Spleen (tissue), 7 donors: ENCODE measurements around the gene ABI2.

Experiments
- POLR2A ChIP-seq, 3 donors: fragments of 450-650 bp; IDR thresholded peaks; one replicate each; pipeline ENCODE4 v1.5.1; 2017; ENCODE audit warnings: antibody characterized with exemption in 3 of 3, mild to moderate bottlenecking in 1 of 3
- TF ChIP-seq, protein P1 (sequence below), 11 experiments: fragments of 200-600 bp in 7 of 11; fragments of 450-650 bp in 4 of 11; sonication (generic) in 4 of 11; IDR thresholded peaks in 8 of 11; conservative IDR thresholded peaks in 3 of 11; 1 replicate in 7 of 11; 2 replicates in 4 of 11; pipeline versions ENCODE4 v1.4.0 to v1.8.0; 2016 to 2021; ENCODE audit warnings: antibody characterized with exemption in 11 of 11, inconsistent platforms in 4 of 11, mild to moderate bottlenecking in 1 of 11
- donor health status: DM: no; HTN: no; CAD: no; lungs with moderate emphysema.
- donor health status: DM: no; HTN: no; CAD: no.
- donor health status: DM: no; HTN: no; CAD: no.

DNA sequence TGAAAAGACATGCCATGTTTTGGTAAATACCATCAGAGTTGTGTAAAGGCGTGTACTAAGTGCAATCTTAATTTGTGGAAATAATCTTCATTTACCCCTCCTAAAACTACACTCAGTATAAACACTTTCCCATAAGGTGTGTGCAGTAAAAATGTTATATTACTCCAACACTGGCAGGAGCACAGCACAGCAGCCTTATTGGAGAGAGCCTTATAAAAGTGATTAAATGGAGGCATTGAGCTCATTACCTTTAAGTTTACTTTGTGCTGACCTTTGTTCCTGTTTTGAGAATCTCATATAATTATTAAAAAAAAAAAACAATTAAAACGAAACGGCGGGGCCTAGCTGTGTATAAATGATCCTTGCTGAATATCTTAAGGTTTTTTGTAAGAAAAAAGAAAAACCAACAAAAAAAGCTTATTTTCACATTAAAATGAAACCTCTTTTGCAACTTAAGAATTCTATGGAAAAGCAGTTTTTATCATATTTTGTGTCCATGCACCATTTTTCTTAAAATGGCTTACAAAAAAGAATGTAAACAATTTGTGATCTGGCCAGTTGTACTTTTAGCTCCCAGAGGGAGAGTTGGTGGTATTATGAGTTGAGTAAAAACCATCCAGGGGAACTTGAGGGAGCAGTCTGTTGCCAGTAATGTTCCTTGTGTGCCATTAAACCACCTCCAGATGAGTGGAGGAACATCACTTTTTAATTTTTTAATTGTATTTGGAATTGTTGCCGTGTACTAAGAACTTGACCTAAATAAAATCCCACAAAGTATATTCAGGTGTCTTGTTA, 103.4 kb downstream of the ABI2 start:
- TF ChIP-seq, protein P1, sequence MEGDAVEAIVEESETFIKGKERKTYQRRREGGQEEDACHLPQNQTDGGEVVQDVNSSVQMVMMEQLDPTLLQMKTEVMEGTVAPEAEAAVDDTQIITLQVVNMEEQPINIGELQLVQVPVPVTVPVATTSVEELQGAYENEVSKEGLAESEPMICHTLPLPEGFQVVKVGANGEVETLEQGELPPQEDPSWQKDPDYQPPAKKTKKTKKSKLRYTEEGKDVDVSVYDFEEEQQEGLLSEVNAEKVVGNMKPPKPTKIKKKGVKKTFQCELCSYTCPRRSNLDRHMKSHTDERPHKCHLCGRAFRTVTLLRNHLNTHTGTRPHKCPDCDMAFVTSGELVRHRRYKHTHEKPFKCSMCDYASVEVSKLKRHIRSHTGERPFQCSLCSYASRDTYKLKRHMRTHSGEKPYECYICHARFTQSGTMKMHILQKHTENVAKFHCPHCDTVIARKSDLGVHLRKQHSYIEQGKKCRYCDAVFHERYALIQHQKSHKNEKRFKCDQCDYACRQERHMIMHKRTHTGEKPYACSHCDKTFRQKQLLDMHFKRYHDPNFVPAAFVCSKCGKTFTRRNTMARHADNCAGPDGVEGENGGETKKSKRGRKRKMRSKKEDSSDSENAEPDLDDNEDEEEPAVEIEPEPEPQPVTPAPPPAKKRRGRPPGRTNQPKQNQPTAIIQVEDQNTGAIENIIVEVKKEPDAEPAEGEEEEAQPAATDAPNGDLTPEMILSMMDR (IDR thresholded peaks at IDR 0.05 in 8 of 11, conservative IDR thresholded peaks at IDR 0.05 in 3 of 11): no peak
- TF ChIP-seq POLR2A (IDR thresholded peaks at IDR 0.05): no peak
